ENCODE measurements around the gene COQ7. TPM values are rescaled to one million over a fixed set of nuclear protein-coding genes. Genes with fewer than 3 reads are reported as not detected.

The COQ7 gene
- total and polyA plus RNA-seq, 7 experiments from 2014 or later, result 16.7 to 20.4 (median 19.3) TPM

- peaks cover 5 to 10% of the 10 kb centered on the region in 2 donors for H3K4me1 ChIP-seq (ENCODE audit: control insufficient read depth in 2 of 2, insufficient read depth in 2 of 2, low read length in 2 of 2)
- H3K27me3 Mint-ChIP-seq, result no peaks in the 10 kb centered on the region
- H3K4me3 Mint-ChIP-seq, result peak overlapping the region; percentile 86 to 97 (median 95)
- peaks cover 0 to 5% (median 0%) of the 10 kb centered on the region in 3 experiments for H3K36me3 ChIP-seq (ENCODE audit: control insufficient read depth in 2 of 3, insufficient read depth in 3 of 3, low read length in 3 of 3)
- ChIA-PET CTCF (interaction anchor here (0.7 kb wide), 1 partner anchor 434 kb away, joined by 10 read pairs; no protein-coding TSS in a partner anchor), POLR2A (interaction anchor here (0.6 to 1.7 kb wide), 6 partner anchors 143 to 488 kb away, joined by 3 to 6 read pairs (median 5); partner anchors contain the start of genes ARL6IP1 and VPS35L)
- DNase-seq, result peak in 1 of 9 donors; percentile 11
- H3K4me3 ChIP-seq (ENCODE audit: low read length), result peak overlapping the region; percentile 73
- peaks cover 0 to 24% (median 15%) of the 10 kb centered on the region in 7 donors for H3K4me1 Mint-ChIP-seq
- no peaks in the 10 kb centered on the region for H3K27me3 ChIP-seq (ENCODE audit: control insufficient read depth in 2 of 2, insufficient read depth in 2 of 2, low read length in 2 of 2)
- ATAC-seq, result no peak
- intact Hi-C loops (cut with micrococcal nuclease), result loop anchor here (5.0 kb wide), 2 partner anchors 1701 to 1834 kb away; partner anchors contain the start of genes DCUN1D3 (in 1 of the 2) and LYRM1 (in 1 of the 2)
- H3K27ac ChIP-seq (ENCODE audit: low read depth, low read length), result peak overlapping the region; percentile 100
- H3K9me3 Mint-ChIP-seq, result no peaks in the 10 kb centered on the region
- H3K27ac Mint-ChIP-seq, result peak overlapping the region; percentile 88 to 100 (median 98)
- peaks cover 0 to 11% (median 4%) of the 10 kb centered on the region in 5 donors for H3K36me3 Mint-ChIP-seq
- H3K9me3 ChIP-seq (ENCODE audit: control insufficient read depth in 2 of 3, low read length in 3 of 3), result no peaks in the 10 kb centered on the region
Measured at GRCh38 chr16:19068237-19068815, 912 bp downstream of the COQ7 start.

GRCh38 chr16:19071811-19072777 lies 4.7 kb downstream of the COQ7 start:
- Mint-ChIP-seq H3K9me3 (no peaks in the 10 kb centered on the region), H3K36me3 (peaks cover 0 to 31% (median 12%) of the 10 kb centered on the region in 5 donors), H3K27ac (peak overlapping the region in 2 of 9 donors; percentile 1 to 19), H3K4me1 (peaks cover 0 to 22% (median 14%) of the 10 kb centered on the region in 7 donors), H3K27me3 (no peaks in the 10 kb centered on the region), H3K4me3 (no peak overlapping the region)
- Histone ChIP-seq H3K27me3 (ENCODE audit: control insufficient read depth in 2 of 2, insufficient read depth in 2 of 2, low read length in 2 of 2) (no peaks in the 10 kb centered on the region), H3K4me3 (ENCODE audit: low read length) (no peak overlapping the region), H3K4me1 (ENCODE audit: control insufficient read depth in 2 of 2, insufficient read depth in 2 of 2, low read length in 2 of 2) (peaks cover 5 to 10% of the 10 kb centered on the region in 2 donors), H3K36me3 (ENCODE audit: control insufficient read depth in 2 of 3, insufficient read depth in 3 of 3, low read length in 3 of 3) (peaks cover 0 to 22% (median 1%) of the 10 kb centered on the region in 3 experiments), H3K9me3 (ENCODE audit: control insufficient read depth in 2 of 3, low read length in 3 of 3) (no peaks in the 10 kb centered on the region), H3K27ac (ENCODE audit: low read depth, low read length) (no peak overlapping the region)
- intact Hi-C loops (cut with micrococcal nuclease), result no loop called here
- no peak for ATAC-seq
- DNase-seq, result peak; percentile 18 to 60 (median 36)
- POLR2A ChIA-PET, result no interaction called here
- CTCF ChIA-PET, result interaction anchor here (1.0 kb wide), 1 partner anchor 14 kb away, joined by 4 read pairs; no protein-coding TSS in a partner anchor

GRCh38 chr16:19073344-19073743 lies 5.9 kb downstream of the COQ7 start:
- ATAC-seq (peak; percentile 36), DNase-seq (no peak)
- no peaks in the 10 kb centered on the region for H3K27me3 Mint-ChIP-seq
- ChIA-PET POLR2A (no interaction called here), CTCF (interaction anchor here (1.0 kb wide), 1 partner anchor 13 kb away, joined by 4 read pairs; no protein-coding TSS in a partner anchor)
- intact Hi-C loops (cut with micrococcal nuclease), result no loop called here
- H3K4me3 ChIP-seq (ENCODE audit: low read length), result no peak overlapping the region
- H3K36me3 ChIP-seq (ENCODE audit: control insufficient read depth in 2 of 3, insufficient read depth in 3 of 3, low read length in 3 of 3), result peaks cover 0 to 32% (median 4%) of the 10 kb centered on the region in 3 experiments
- peaks cover 0 to 13% (median 7%) of the 10 kb centered on the region in 7 donors for H3K4me1 Mint-ChIP-seq
- H3K4me3 Mint-ChIP-seq, result no peak overlapping the region
- H3K9me3 Mint-ChIP-seq, result no peaks in the 10 kb centered on the region
- H3K4me1 ChIP-seq (ENCODE audit: control insufficient read depth in 2 of 2, insufficient read depth in 2 of 2, low read length in 2 of 2), result peaks cover 2 to 6% of the 10 kb centered on the region in 2 donors
- peaks cover 0 to 38% (median 12%) of the 10 kb centered on the region in 5 donors for H3K36me3 Mint-ChIP-seq
- H3K27me3 ChIP-seq (ENCODE audit: control insufficient read depth in 2 of 2, insufficient read depth in 2 of 2, low read length in 2 of 2), result no peaks in the 10 kb centered on the region
- H3K9me3 ChIP-seq (ENCODE audit: control insufficient read depth in 2 of 3, low read length in 3 of 3), result no peaks in the 10 kb centered on the region
- H3K27ac Mint-ChIP-seq, result no peak overlapping the region
- H3K27ac ChIP-seq (ENCODE audit: low read depth, low read length), result no peak overlapping the region

DNA sequence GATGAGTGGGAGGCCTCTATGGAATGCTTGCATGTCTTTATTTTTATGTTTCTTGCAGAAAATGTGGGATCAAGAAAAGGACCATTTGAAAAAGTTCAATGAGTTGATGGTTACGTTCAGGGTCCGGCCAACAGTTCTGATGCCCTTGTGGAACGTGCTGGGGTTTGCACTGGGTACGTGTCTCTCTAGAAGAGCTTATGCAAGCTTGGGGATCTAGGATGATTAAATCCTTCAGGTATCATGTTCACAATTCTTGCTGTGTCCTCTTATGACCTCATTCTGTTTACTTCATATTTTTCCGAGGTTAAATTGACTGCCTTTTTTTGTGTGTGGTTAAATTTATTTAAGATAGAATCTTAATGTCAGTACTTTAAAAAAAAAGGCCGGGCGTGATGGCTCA lies 6.4 kb downstream of the COQ7 start:
- POLR2A ChIA-PET, result no interaction called here
- Mint-ChIP-seq H3K4me1 (peaks cover 0 to 11% (median 4%) of the 10 kb centered on the region in 7 donors), H3K27ac (no peak overlapping the region), H3K27me3 (no peaks in the 10 kb centered on the region), H3K9me3 (no peaks in the 10 kb centered on the region), H3K4me3 (no peak overlapping the region), H3K36me3 (peaks cover 2 to 42% (median 16%) of the 10 kb centered on the region in 5 donors)
- CTCF ChIA-PET, result no interaction called here
- Histone ChIP-seq H3K36me3 (ENCODE audit: control insufficient read depth in 2 of 3, insufficient read depth in 3 of 3, low read length in 3 of 3) (peaks cover 0 to 37% (median 4%) of the 10 kb centered on the region in 3 experiments), H3K27me3 (ENCODE audit: control insufficient read depth in 2 of 2, insufficient read depth in 2 of 2, low read length in 2 of 2) (no peaks in the 10 kb centered on the region), H3K27ac (ENCODE audit: low read depth, low read length) (no peak overlapping the region), H3K4me1 (ENCODE audit: control insufficient read depth in 2 of 2, insufficient read depth in 2 of 2, low read length in 2 of 2) (peaks cover 0 to 2% of the 10 kb centered on the region in 2 donors), H3K9me3 (ENCODE audit: control insufficient read depth in 2 of 3, low read length in 3 of 3) (no peaks in the 10 kb centered on the region), H3K4me3 (ENCODE audit: low read length) (no peak overlapping the region)
- DNase-seq (no peak), ATAC-seq (no peak)
- intact Hi-C loops (cut with micrococcal nuclease), result no loop called here

- Mint-ChIP-seq H3K4me1 (peaks cover 0 to 10% (median 0%) of the 10 kb centered on the region in 7 donors), H3K9me3 (no peaks in the 10 kb centered on the region), H3K36me3 (peaks cover 2 to 53% (median 23%) of the 10 kb centered on the region in 5 donors), H3K27me3 (no peaks in the 10 kb centered on the region), H3K4me3 (no peak overlapping the region), H3K27ac (no peak overlapping the region)
- DNase-seq (no peak), ATAC-seq (no peak)
- peaks cover 0 to 40% (median 4%) of the 10 kb centered on the region in 3 experiments for H3K36me3 ChIP-seq (ENCODE audit: control insufficient read depth in 2 of 3, insufficient read depth in 3 of 3, low read length in 3 of 3)
- H3K27me3 ChIP-seq (ENCODE audit: control insufficient read depth in 2 of 2, insufficient read depth in 2 of 2, low read length in 2 of 2), result no peaks in the 10 kb centered on the region
- CTCF ChIA-PET, result interaction anchor here (0.6 kb wide), 1 partner anchor 824 kb away, joined by 5 read pairs; no protein-coding TSS in a partner anchor
- H3K4me1 ChIP-seq (ENCODE audit: control insufficient read depth in 2 of 2, insufficient read depth in 2 of 2, low read length in 2 of 2), result no peaks in the 10 kb centered on the region
- no peaks in the 10 kb centered on the region for H3K9me3 ChIP-seq (ENCODE audit: control insufficient read depth in 2 of 3, low read length in 3 of 3)
- POLR2A ChIA-PET, result no interaction called here
- intact Hi-C loops (cut with micrococcal nuclease), result no loop called here
- H3K27ac ChIP-seq (ENCODE audit: low read depth, low read length), result no peak overlapping the region
- no peak overlapping the region for H3K4me3 ChIP-seq (ENCODE audit: low read length)
Measured at GRCh38 chr16:19075511-19075910, 8.1 kb downstream of the COQ7 start.

GRCh38 chr16:19077879-19078278 lies 10.5 kb downstream of the COQ7 start:
- CTCF ChIA-PET, result interaction anchor here (0.7 kb wide), 1 partner anchor 479 kb away, joined by 5 read pairs; no protein-coding TSS in a partner anchor
- peaks cover 0 to 55% (median 32%) of the 10 kb centered on the region in 5 donors for H3K36me3 Mint-ChIP-seq

More at GRCh38 chr16:19077879-19078278, 10.5 kb downstream of the COQ7 start:
- no peaks in the 10 kb centered on the region for H3K9me3 ChIP-seq (ENCODE audit: control insufficient read depth in 2 of 3, low read length in 3 of 3)
- H3K27ac ChIP-seq (ENCODE audit: low read depth, low read length), result no peak overlapping the region
- no peak overlapping the region for H3K4me3 Mint-ChIP-seq
- H3K4me1 ChIP-seq (ENCODE audit: control insufficient read depth in 2 of 2, insufficient read depth in 2 of 2, low read length in 2 of 2), result no peaks in the 10 kb centered on the region
- peaks cover 0 to 6% (median 0%) of the 10 kb centered on the region in 7 donors for H3K4me1 Mint-ChIP-seq
- H3K27me3 Mint-ChIP-seq, result no peaks in the 10 kb centered on the region
- no peaks in the 10 kb centered on the region for H3K27me3 ChIP-seq (ENCODE audit: control insufficient read depth in 2 of 2, insufficient read depth in 2 of 2, low read length in 2 of 2)
- ATAC-seq (no peak), DNase-seq (no peak)
- H3K4me3 ChIP-seq (ENCODE audit: low read length), result no peak overlapping the region
- intact Hi-C loops (cut with micrococcal nuclease), result no loop called here
- POLR2A ChIA-PET, result no interaction called here
- H3K27ac Mint-ChIP-seq, result no peak overlapping the region
- H3K36me3 ChIP-seq (ENCODE audit: control insufficient read depth in 2 of 3, insufficient read depth in 3 of 3, low read length in 3 of 3), result peaks cover 4 to 35% (median 6%) of the 10 kb centered on the region in 3 experiments
- no peaks in the 10 kb centered on the region for H3K9me3 Mint-ChIP-seq

All from naive thymus-derived CD4-positive, alpha-beta T cell (primary cell).